ENCODE results near the gene BAZ1A.
"Not testable (repeated sequence)": the region's sequence is repeated elsewhere in the genome, so short reads cannot be mapped to it uniquely, and the experiment has no call there.

BAZ1A gene

GRCh38 chr14:34785223-34786006, 89.7 kb downstream of the BAZ1A start:
- no peak for DNase-seq

- DNase-seq = no peak
Observed at GRCh38 chr14:34782031-34782430, 93.1 kb downstream of the BAZ1A start.

- no peak for DNase-seq
Observed at GRCh38 chr14:34781242-34781641, 93.9 kb downstream of the BAZ1A start.

GRCh38 chr14:34780646-34781045, 94.5 kb downstream of the BAZ1A start:
- DNase-seq = no peak

- no peak for DNase-seq
Observed at GRCh38 chr14:34778744-34779143, 96.4 kb downstream of the BAZ1A start.

GRCh38 chr14:34776611-34777010, 98.5 kb downstream of the BAZ1A start:
- peak; percentile 63 for DNase-seq

GRCh38 chr14:34775922-34776321, 99.2 kb downstream of the BAZ1A start:
- DNase-seq = no peak

- no peak for DNase-seq
Observed at GRCh38 chr14:34775342-34775741, 99.8 kb downstream of the BAZ1A start.

- DNase-seq = no peak
Observed at GRCh38 chr14:34770901-34771300, 104.3 kb downstream of the BAZ1A start.

- DNase-seq = no peak
Observed at GRCh38 chr14:34766606-34767005, 108.6 kb downstream of the BAZ1A start.

- peak; percentile 25 for DNase-seq
Observed at GRCh38 chr14:34766060-34766459, 109.1 kb downstream of the BAZ1A start.

GRCh38 chr14:34755215-34755614, 119.9 kb downstream of the BAZ1A start:
- DNase-seq = no peak

- no peak for DNase-seq
Observed at GRCh38 chr14:34754687-34755086, 120.5 kb downstream of the BAZ1A start.

GRCh38 chr14:34750670-34751069, 124.5 kb downstream of the BAZ1A start:
- no peak for DNase-seq

GRCh38 chr14:34750233-34750632, 124.9 kb downstream of the BAZ1A start:
- no peak for DNase-seq

GRCh38 chr14:34749408-34749807, 125.8 kb downstream of the BAZ1A start:
- no peak for DNase-seq

- DNase-seq = no peak
Observed at GRCh38 chr14:34742270-34743115, 132.7 kb downstream of the BAZ1A start.

- peak; percentile 14 for DNase-seq
Observed at GRCh38 chr14:34741840-34742239, 133.3 kb downstream of the BAZ1A start.

- not testable (repeated sequence) for DNase-seq
Observed at GRCh38 chr14:34740139-34740538, 135.0 kb downstream of the BAZ1A start.

- not testable (repeated sequence) for DNase-seq
Observed at GRCh38 chr14:34737079-34737478, 138.1 kb downstream of the BAZ1A start.

- DNase-seq = no peak
Observed at GRCh38 chr14:34733245-34733644, 141.9 kb downstream of the BAZ1A start.

- DNase-seq = no peak
Observed at GRCh38 chr14:34732802-34733201, 142.4 kb downstream of the BAZ1A start.

- DNase-seq = no peak
Observed at GRCh38 chr14:34723867-34724266, 151.3 kb downstream of the BAZ1A start.
